Right lobe of liver (tissue), 4 donors: Measurements from ENCODE around the gene SAXO2.
"Not testable (repeated sequence)": the region's sequence is repeated elsewhere in the genome, so short reads cannot be mapped to it uniquely, and the experiment has no call there.

Experiments used
- CTCF ChIP-seq, 4 donors: fragments of 200-600 bp in 3 of 4; fragments of 450-650 bp in 1 of 4; IDR thresholded peaks; one replicate each; pipeline versions ENCODE4 v1.5.1 to v1.8.0; 2016 to 2022; ENCODE audit warnings: antibody characterized with exemption in 4 of 4, mild to moderate bottlenecking in 2 of 4
- POLR2A ChIP-seq: fragments of 450-650 bp; IDR thresholded peaks from one replicate; pipeline ENCODE4 v1.6.1; 2017; ENCODE audit warnings: antibody characterized with exemption, mild to moderate bottlenecking
- donor health status: DM: no; HTN: no; CAD: no.
- donor health status: DM: no; HTN: no; CAD: no.
- donor health status: DM: no; HTN: yes; CAD: no.

- not testable (repeated sequence) for TF ChIP-seq CTCF (IDR thresholded peaks at IDR 0.05); POLR2A
Measured at GRCh38 chr15:82237944-82238534, 24.6 kb upstream of the SAXO2 start.
